Esophagus squamous epithelium (tissue), 5 donors: ENCODE data around the gene CACNG4. TPM values are rescaled to one million over a fixed set of nuclear protein-coding genes. Genes with fewer than 3 reads are reported as not detected.

Source experiments
- DNase-seq: peaks from one replicate; lab custom pipeline; 2025; lab: John Stamatoyannopoulos, UW
- H3K27ac ChIP-seq, 4 donors: fragments of 200-600 bp; sonication (generic); one replicate each; pipeline ENCODE4 v1.5.1; 2016 to 2019; ENCODE audit warnings: mild to moderate bottlenecking in 1 of 4
- H3K27me3 ChIP-seq, 4 donors: fragments of 200-600 bp; sonication (generic); 1 replicate in 3 of 4; 2 replicates in 1 of 4; pipeline versions ENCODE4 v1.5.1 to v1.6.0; 2017 to 2021; ENCODE audit warnings: antibody characterized with exemption in 1 of 4
- H3K36me3 ChIP-seq, 3 donors: fragments of 200-600 bp; sonication (generic); one replicate each; pipeline ENCODE4 v1.5.1; 2016 to 2019
- H3K4me1 ChIP-seq, 3 donors: fragments of 200-600 bp; sonication (generic); one replicate each; pipeline ENCODE4 v1.5.1; 2017 to 2019
- H3K4me3 ChIP-seq, 4 donors: fragments of 200-600 bp; sonication (generic); 1 replicate in 3 of 4; 2 replicates in 1 of 4; pipeline ENCODE4 v1.5.1; 2016 to 2019; ENCODE audit warnings: mild to moderate bottlenecking in 2 of 4, moderate library complexity in 1 of 4
- H3K9me3 ChIP-seq, 3 donors: fragments of 200-600 bp; sonication (generic); one replicate each; pipeline ENCODE4 v1.5.1; 2016 to 2019
- POLR2A ChIP-seq, 4 donors: fragments of 450-650 bp; IDR thresholded peaks; one replicate each; pipeline ENCODE4 v1.6.1; 2017; ENCODE audit warnings: antibody characterized with exemption in 4 of 4, mild to moderate bottlenecking in 4 of 4, moderate library complexity in 3 of 4
- WGBS, 2 donors: methylation state at CpG; one replicate each; pipeline ENCODE4 v1.1.5; 2018; 5-methylcytosine and 5-hydroxymethylcytosine counted together
- intact Hi-C: fragments of 100-400 bp; cut with DNase I; formaldehyde crosslinking; loops from one replicate; pipeline ENCODE4 v1.15.0; 2022
- total RNA-seq, 4 donors: library from RNA; depleted of rRNA; stranded (reverse); fragments of >200 nt; gene quantifications; one replicate each; pipeline ENCODE4 v1.1.0, GENCODE V29; 2016
- TF ChIP-seq, protein P1 (sequence below), 6 experiments: fragments of 450-650 bp in 4 of 6; fragments of 200-600 bp in 2 of 6; sonication (generic) in 2 of 6; IDR thresholded peaks; one replicate each; pipeline ENCODE4 v1.5.1; 2016 to 2019; ENCODE audit warnings: antibody characterized with exemption in 6 of 6, mild to moderate bottlenecking in 4 of 6, moderate library complexity in 4 of 6
- donor health status: DM: yes; HTN: yes; CAD: no.

CACNG4 gene
- total RNA-seq, 4 donors from 2014 or later, result 0.08 to 0.38 (median 0.31) TPM; not detected in 1

DNA sequence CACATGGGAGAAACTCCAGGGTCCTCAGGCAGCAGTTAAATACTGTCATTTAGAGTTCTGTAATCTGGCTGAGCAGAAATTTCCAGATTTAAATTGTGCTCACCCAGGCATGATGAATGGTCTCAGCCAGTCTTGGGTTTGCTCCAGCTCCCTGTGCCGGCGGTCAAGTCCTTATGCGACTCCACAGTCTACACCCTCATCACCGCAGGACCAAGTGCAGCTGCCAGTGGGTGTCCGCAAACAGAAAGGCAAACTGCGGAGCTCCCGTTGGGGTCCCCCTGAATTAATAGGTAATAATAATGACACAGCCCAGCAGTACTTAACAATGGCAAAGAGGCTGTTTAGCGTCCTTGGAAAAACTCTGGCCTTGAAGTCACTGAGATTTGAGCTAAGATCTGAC, 3.9 kb upstream of the CACNG4 start:
- Histone ChIP-seq H3K27me3 (peaks cover 3 to 66% (median 6%) of the 10 kb centered on the region in 4 donors), H3K9me3 (no peaks in the 10 kb centered on the region), H3K27ac (no peak overlapping the region), H3K36me3 (no peaks in the 10 kb centered on the region), H3K4me1 (peaks cover 8 to 18% (median 11%) of the 10 kb centered on the region in 3 donors), H3K4me3 (no peak overlapping the region)
- 63 to 74% methylated on average over 4 to 8 of the region's 8 CpGs for WGBS, 2 donors
- no peak for DNase-seq
- intact Hi-C loops, result no loop called here
- no peak for TF ChIP-seq POLR2A (IDR thresholded peaks at IDR 0.05)
- TF ChIP-seq, protein P1, sequence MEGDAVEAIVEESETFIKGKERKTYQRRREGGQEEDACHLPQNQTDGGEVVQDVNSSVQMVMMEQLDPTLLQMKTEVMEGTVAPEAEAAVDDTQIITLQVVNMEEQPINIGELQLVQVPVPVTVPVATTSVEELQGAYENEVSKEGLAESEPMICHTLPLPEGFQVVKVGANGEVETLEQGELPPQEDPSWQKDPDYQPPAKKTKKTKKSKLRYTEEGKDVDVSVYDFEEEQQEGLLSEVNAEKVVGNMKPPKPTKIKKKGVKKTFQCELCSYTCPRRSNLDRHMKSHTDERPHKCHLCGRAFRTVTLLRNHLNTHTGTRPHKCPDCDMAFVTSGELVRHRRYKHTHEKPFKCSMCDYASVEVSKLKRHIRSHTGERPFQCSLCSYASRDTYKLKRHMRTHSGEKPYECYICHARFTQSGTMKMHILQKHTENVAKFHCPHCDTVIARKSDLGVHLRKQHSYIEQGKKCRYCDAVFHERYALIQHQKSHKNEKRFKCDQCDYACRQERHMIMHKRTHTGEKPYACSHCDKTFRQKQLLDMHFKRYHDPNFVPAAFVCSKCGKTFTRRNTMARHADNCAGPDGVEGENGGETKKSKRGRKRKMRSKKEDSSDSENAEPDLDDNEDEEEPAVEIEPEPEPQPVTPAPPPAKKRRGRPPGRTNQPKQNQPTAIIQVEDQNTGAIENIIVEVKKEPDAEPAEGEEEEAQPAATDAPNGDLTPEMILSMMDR (IDR thresholded peaks at IDR 0.05), result no peak

DNA sequence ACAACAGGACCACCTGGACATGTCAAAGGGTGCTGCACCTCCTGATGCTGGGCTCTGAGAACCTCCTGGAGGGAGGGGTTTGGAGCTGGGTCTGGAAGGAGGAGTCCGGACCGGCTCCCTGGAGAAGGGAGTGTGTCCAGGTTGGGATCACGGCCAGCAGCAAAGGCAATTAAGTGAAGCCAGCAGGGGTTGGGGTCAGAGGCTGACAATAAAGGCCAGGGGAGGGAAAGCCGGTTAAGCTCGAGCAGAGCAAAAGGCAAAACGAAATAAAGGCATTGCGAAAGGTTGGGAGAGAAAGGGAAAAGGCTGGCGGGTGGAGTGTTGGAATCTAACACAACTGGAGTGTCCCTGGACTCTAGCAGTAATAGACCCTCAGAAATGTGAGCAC, 992 bp upstream of the CACNG4 start:
- Histone ChIP-seq H3K27ac (no peak overlapping the region), H3K9me3 (no peaks in the 10 kb centered on the region), H3K4me3 (no peak overlapping the region), H3K36me3 (no peaks in the 10 kb centered on the region), H3K4me1 (peaks cover 17 to 33% (median 17%) of the 10 kb centered on the region in 3 donors), H3K27me3 (peaks cover 9 to 91% (median 14%) of the 10 kb centered on the region in 4 donors)
- WGBS, 2 donors, result 34 to 38% methylated on average over 7 to 8 of the region's 8 CpGs
- TF ChIP-seq POLR2A (IDR thresholded peaks at IDR 0.05), result no peak
- TF ChIP-seq, protein P1 (IDR thresholded peaks at IDR 0.05), result no peak
- DNase-seq, result no peak
- intact Hi-C loops, result no loop called here

DNA sequence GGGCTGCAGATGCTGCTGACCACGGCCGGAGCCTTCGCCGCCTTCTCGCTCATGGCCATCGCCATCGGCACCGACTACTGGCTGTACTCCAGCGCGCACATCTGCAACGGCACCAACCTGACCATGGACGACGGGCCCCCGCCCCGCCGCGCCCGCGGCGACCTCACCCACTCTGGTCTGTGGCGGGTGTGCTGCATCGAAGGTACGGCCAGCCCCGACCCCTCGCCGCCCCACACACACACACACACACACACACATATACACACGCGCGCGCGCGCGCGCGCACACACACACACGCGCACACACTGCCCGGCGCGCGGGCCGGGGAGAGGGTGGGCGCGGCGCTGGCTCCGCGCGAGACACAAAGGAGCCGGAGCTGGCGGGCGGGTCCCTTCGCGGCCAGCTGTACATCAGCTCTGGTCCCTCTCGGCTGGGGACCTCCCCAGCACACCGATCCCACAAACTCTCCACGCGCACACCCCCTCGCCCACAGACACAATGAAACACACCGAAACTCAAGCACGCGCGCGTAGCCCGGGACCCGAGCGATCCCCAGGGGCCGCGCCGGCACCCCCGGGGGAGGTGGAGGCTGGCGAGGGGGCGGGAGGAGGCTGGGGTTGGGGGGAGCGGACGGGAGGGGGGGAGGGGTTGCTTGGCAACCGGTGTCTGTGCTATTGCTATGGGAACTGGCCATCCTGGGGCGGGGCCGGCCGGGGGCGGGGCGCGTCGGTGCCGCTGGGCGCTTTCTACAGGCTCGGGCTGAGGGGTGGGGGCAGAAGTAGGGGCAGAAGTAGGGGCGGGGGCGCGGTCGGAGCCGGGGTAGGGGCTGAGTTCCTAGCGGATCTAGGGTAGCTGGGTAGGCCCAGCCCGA, 658 bp downstream of the CACNG4 start:
- no peaks in the 10 kb centered on the region for H3K36me3 ChIP-seq
- H3K9me3 ChIP-seq, result no peaks in the 10 kb centered on the region
- no peak overlapping the region for H3K27ac ChIP-seq
- H3K4me1 ChIP-seq, result peaks cover 17 to 33% (median 17%) of the 10 kb centered on the region in 3 donors
- WGBS, 2 donors, result 0% methylated on average over 1 to 2 of the region's 92 CpGs
- H3K4me3 ChIP-seq, result peak overlapping the region; percentile 22 to 64 (median 42)
- TF ChIP-seq POLR2A (IDR thresholded peaks at IDR 0.05), result no peak
- TF ChIP-seq, protein P1 (IDR thresholded peaks at IDR 0.05), result no peak
- intact Hi-C loops, result no loop called here
- peaks cover 9 to 99% (median 14%) of the 10 kb centered on the region in 4 donors for H3K27me3 ChIP-seq
- no peak for DNase-seq

DNA sequence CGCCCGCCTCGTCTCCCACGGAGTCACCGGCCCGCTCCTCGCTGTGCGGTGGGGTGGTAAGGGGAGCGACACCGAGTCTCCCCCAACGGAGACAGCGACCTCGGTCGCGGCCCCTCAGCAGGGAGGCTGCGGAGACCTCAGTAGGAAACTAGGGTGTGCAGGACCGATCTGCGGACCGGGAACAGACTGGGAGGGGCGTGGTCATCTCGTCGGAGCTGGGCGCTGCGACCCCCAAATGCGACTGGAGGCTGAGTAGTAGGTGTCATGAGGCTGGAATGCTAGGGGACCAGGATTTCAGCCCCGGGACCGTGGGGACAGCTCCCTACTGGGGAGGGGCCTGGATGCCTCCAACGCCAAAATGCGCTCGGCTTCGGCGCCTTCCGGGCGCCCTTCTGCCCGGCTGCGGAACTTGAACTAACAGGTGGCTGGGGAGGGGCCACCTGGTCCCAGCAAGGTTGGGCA, 1.3 kb downstream of the CACNG4 start:
- peak overlapping the region; percentile 22 to 64 (median 42) for H3K4me3 ChIP-seq
- no peaks in the 10 kb centered on the region for H3K9me3 ChIP-seq
- TF ChIP-seq, protein P1 (IDR thresholded peaks at IDR 0.05), result no peak
- intact Hi-C loops, result no loop called here
- peaks cover 9 to 99% (median 14%) of the 10 kb centered on the region in 4 donors for H3K27me3 ChIP-seq
- H3K4me1 ChIP-seq, result peaks cover 17 to 33% (median 17%) of the 10 kb centered on the region in 3 donors
- 0 to 1% methylated on average over 2 to 26 of the region's 36 CpGs for WGBS, 2 donors
- H3K36me3 ChIP-seq, result no peaks in the 10 kb centered on the region
- H3K27ac ChIP-seq, result no peak overlapping the region
- DNase-seq, result no peak

DNA sequence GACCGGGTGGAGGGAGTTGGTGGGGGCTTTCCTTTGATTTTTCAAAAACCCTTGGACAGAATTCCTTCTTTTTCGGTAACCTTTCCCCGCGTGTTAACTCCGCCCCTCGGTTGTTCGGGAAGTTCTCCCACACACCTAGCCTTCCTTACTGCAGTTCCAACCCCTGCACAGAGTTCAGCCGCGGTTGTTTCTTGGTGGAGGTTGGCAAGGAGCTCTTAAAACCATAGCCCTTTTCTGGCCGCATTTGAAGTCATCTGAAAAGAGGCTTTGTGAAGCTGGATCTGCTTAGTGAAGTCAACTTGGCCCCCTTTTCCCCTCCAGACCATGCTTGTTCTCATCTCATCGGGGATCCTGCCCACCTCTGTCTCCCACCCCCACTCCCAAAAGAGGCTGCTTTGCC, 1.8 kb downstream of the CACNG4 start:
- intact Hi-C loops, result no loop called here

More for the DNA sequence above, 1.8 kb downstream of the CACNG4 start:
- peaks cover 9 to 99% (median 14%) of the 10 kb centered on the region in 4 donors for H3K27me3 ChIP-seq
- H3K4me1 ChIP-seq, result peaks cover 17 to 33% (median 17%) of the 10 kb centered on the region in 3 donors
- no peak for TF ChIP-seq POLR2A (IDR thresholded peaks at IDR 0.05)
- TF ChIP-seq, protein P1 (IDR thresholded peaks at IDR 0.05), result no peak
- WGBS, 2 donors, result 8 to 33% methylated on average over 1 to 11 of the region's 11 CpGs
- no peak overlapping the region for H3K27ac ChIP-seq
- no peak for DNase-seq
- H3K9me3 ChIP-seq, result no peaks in the 10 kb centered on the region
- H3K36me3 ChIP-seq, result no peaks in the 10 kb centered on the region
- peak overlapping the region in 3 of 4 donors; percentile 39 to 64 (median 45) for H3K4me3 ChIP-seq
